KMS-11 (cell line): ENCODE data around the gene RGSL1.

Experiments
- H2AFZ ChIP-seq: fragments of 200-600 bp; sonication (generic); 2 replicates; pipeline ENCODE4 v1.6.1; 2016; ENCODE audit warnings: antibody characterized with exemption, mixed run types, low read depth
- H3K27ac ChIP-seq: fragments of 200-600 bp; sonication (generic); 2 replicates; pipeline ENCODE4 v1.6.1; 2016; ENCODE audit warnings: mild to moderate bottlenecking, mixed run types
- H3K27me3 ChIP-seq: fragments of 200-600 bp; sonication (generic); 2 replicates; pipeline ENCODE4 v1.6.1; 2017; ENCODE audit warnings: mild to moderate bottlenecking, low read depth, mixed run types, moderate library complexity; ENCODE audit not compliant: insufficient read depth
- H3K36me3 ChIP-seq: fragments of 200-600 bp; sonication (generic); 2 replicates; pipeline ENCODE4 v1.6.1; 2017; ENCODE audit warnings: mild to moderate bottlenecking, mixed run types; ENCODE audit not compliant: insufficient read depth
- H3K4me1 ChIP-seq: fragments of 200-600 bp; sonication (generic); 2 replicates; pipeline ENCODE4 v1.6.1; 2016; ENCODE audit warnings: mild to moderate bottlenecking, low read depth, mixed run types; ENCODE audit not compliant: poor library complexity, severe bottlenecking
- H3K4me2 ChIP-seq: fragments of 200-600 bp; sonication (generic); 2 replicates; pipeline ENCODE4 v1.7.0; 2016; ENCODE audit warnings: mild to moderate bottlenecking, mixed run types
- H3K4me3 ChIP-seq: fragments of 200-600 bp; sonication (generic); IDR thresholded peaks from 2 replicates; pipeline ENCODE4 v1.6.1; 2017; ENCODE audit warnings: low read depth, low read length, mixed read lengths; ENCODE audit not compliant: insufficient read depth
- H3K79me2 ChIP-seq: fragments of 200-600 bp; sonication (generic); 2 replicates; pipeline ENCODE4 v1.6.1; 2016; ENCODE audit warnings: low read depth, mixed run types; ENCODE audit not compliant: insufficient read depth
- H3K9ac ChIP-seq: fragments of 200-600 bp; sonication (generic); 2 replicates; pipeline ENCODE4 v1.6.1; 2016; ENCODE audit warnings: mild to moderate bottlenecking, mixed run types
- H4K20me1 ChIP-seq: fragments of 200-600 bp; sonication (generic); 2 replicates; pipeline ENCODE4 v1.6.1; 2016; ENCODE audit warnings: mild to moderate bottlenecking, mixed run types; ENCODE audit not compliant: insufficient read depth
- TF ChIP-seq, protein P1 (sequence below): fragments of 200-600 bp; sonication (generic); conservative IDR thresholded peaks from 2 replicates; pipeline ENCODE4 v1.6.1; 2017; ENCODE audit warnings: low read depth, mild to moderate bottlenecking, antibody characterized with exemption, low read length, moderate library complexity, mixed read lengths

Gene RGSL1

DNA sequence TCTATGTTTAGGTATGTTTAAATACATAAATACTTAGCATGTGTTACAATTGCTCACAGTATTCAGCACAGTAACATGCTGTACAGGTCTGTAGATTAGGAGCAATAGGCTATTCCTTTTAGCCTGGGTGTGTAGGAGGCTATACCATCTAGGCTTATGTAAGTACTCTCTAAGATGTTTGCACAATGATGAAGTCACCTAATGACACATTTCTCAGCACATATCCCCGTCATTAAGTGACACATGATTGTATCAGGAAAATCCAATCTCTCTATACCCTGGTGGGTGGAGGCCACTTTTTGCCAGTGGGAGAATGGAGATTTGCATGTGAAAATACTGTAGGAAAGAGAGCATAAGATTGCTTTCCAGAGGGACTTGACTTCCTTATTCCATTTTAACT lies 43.9 kb upstream of the RGSL1 start:
- Histone ChIP-seq H3K79me2 (no peaks in the 10 kb centered on the region), H3K4me2 (no peak overlapping the region), H3K27ac (no peak overlapping the region), H4K20me1 (no peaks in the 10 kb centered on the region), H3K9ac (no peak overlapping the region), H3K27me3 (no peaks in the 10 kb centered on the region), H3K4me1 (no peaks in the 10 kb centered on the region), H3K4me3 (no peak overlapping the region), H2AFZ (no peak overlapping the region), H3K36me3 (no peaks in the 10 kb centered on the region)
- TF ChIP-seq, protein P1, sequence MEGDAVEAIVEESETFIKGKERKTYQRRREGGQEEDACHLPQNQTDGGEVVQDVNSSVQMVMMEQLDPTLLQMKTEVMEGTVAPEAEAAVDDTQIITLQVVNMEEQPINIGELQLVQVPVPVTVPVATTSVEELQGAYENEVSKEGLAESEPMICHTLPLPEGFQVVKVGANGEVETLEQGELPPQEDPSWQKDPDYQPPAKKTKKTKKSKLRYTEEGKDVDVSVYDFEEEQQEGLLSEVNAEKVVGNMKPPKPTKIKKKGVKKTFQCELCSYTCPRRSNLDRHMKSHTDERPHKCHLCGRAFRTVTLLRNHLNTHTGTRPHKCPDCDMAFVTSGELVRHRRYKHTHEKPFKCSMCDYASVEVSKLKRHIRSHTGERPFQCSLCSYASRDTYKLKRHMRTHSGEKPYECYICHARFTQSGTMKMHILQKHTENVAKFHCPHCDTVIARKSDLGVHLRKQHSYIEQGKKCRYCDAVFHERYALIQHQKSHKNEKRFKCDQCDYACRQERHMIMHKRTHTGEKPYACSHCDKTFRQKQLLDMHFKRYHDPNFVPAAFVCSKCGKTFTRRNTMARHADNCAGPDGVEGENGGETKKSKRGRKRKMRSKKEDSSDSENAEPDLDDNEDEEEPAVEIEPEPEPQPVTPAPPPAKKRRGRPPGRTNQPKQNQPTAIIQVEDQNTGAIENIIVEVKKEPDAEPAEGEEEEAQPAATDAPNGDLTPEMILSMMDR: no peak

DNA sequence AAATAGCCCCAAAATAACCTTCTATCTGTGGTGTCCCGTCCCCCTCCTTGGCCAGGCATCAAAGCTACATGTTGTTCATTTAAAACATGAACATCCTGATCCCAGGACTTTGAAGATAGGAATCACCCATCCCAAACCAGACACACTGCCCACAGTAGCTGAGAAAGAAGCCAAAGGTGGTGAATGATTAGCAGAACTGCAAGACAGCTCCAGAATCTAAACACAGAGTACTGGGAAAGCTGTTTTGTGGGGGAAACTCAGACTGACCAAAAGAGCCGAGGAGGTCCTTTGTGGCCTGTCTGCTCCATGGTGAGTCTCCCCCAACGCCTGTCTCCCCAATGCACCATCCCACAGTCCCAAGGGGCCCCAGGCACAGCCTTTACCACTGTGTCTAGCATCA lies 42.2 kb upstream of the RGSL1 start:
- Histone ChIP-seq H3K36me3 (no peaks in the 10 kb centered on the region), H3K4me2 (no peak overlapping the region), H3K27me3 (no peaks in the 10 kb centered on the region), H3K79me2 (no peaks in the 10 kb centered on the region), H4K20me1 (no peaks in the 10 kb centered on the region), H3K4me1 (no peaks in the 10 kb centered on the region), H3K9ac (no peak overlapping the region), H3K4me3 (no peak overlapping the region), H3K27ac (no peak overlapping the region), H2AFZ (no peak overlapping the region)
- TF ChIP-seq, protein P1: no peak

DNA sequence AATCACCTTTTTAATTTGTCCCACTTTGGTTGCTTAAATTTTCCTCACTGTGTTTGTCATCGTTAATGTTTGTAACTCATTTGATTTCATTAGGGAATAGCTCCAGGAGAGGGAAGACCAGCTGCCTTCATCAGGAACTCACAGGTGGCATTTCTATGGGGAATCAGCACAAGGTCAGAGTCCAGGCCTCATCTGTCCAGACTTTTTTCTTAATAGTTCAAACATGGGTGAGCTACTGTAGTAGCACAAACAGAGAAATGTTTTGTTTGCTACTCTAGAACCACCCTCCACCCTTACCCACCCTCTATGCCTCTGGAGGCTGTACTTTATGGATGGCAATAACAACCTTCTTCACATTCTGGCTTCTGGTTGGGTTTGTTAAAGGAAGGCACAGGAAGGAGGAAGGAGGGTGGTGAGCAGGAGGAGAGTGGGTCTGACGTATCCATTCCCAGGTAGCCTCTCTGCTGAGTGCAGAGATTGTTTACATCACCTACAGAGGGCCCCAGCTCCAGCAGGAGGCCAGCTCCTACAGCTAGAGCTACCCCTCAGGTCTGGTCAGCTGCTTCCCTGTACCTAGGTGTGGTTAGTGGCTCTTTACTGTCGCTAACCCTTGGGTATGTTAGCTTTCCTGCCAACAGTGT lies 41.4 kb upstream of the RGSL1 start:
- no peak overlapping the region for H3K4me3 ChIP-seq
- no peaks in the 10 kb centered on the region for H4K20me1 ChIP-seq
- no peak overlapping the region for H3K9ac ChIP-seq
- no peak overlapping the region for H3K4me2 ChIP-seq
- TF ChIP-seq, protein P1: no peak
- no peak overlapping the region for H2AFZ ChIP-seq
- no peak overlapping the region for H3K27ac ChIP-seq
- no peaks in the 10 kb centered on the region for H3K36me3 ChIP-seq
- no peaks in the 10 kb centered on the region for H3K27me3 ChIP-seq
- no peaks in the 10 kb centered on the region for H3K4me1 ChIP-seq
- H3K79me2 ChIP-seq: no peaks in the 10 kb centered on the region

- Histone ChIP-seq H3K4me1 (no peaks in the 10 kb centered on the region), H3K27me3 (no peaks in the 10 kb centered on the region), H3K4me3 (no peak overlapping the region), H3K79me2 (no peaks in the 10 kb centered on the region), H2AFZ (no peak overlapping the region), H3K4me2 (no peak overlapping the region), H3K9ac (no peak overlapping the region), H3K36me3 (no peaks in the 10 kb centered on the region), H3K27ac (no peak overlapping the region), H4K20me1 (no peaks in the 10 kb centered on the region)
- TF ChIP-seq, protein P1: no peak
These were observed 39.8 kb upstream of the RGSL1 start for GRCh38 chr1:182410138-182410537.
